Gastrocnemius medialis (tissue), 4 donors: ENCODE measurements around the gene AUTS2. TPM values are rescaled to one million over a fixed set of nuclear protein-coding genes. Genes with fewer than 3 reads are reported as not detected.

Experiments
- ATAC-seq, 2 donors: fragments of 150-250 bp; one replicate each; pipeline ENCODE4 v1.9.1; 2016
- DNase-seq, 2 donors: peaks; one replicate each; pipeline ENCODE4 v3.0.0-alpha.2; 2019
- H3K27ac ChIP-seq, 4 donors: fragments of 200-600 bp; sonication (generic); 1 replicate in 1 of 4; 2 replicates in 3 of 4; pipeline ENCODE4 v1.5.1; 2016 to 2018; ENCODE audit warnings: mild to moderate bottlenecking in 2 of 4, moderate library complexity in 1 of 4
- H3K27me3 ChIP-seq, 3 donors: fragments of 200-600 bp; sonication (generic) in 2 of 3; 1 replicate in 1 of 3; 2 replicates in 2 of 3; pipeline versions ENCODE4 v1.5.1 to v1.6.0; 2016 to 2019; ENCODE audit warnings: mild to moderate bottlenecking in 1 of 3, moderate library complexity in 1 of 3
- H3K36me3 ChIP-seq, 2 donors: fragments of 200-600 bp; sonication (generic) in 1 of 2; one replicate each; pipeline ENCODE4 v1.5.1; 2017 to 2018
- H3K4me1 ChIP-seq, 2 donors: fragments of 200-600 bp; sonication (generic) in 1 of 2; one replicate each; pipeline ENCODE4 v1.5.1; 2016 to 2017; ENCODE audit warnings: mild to moderate bottlenecking in 2 of 2
- H3K4me3 ChIP-seq, 4 donors: fragments of 200-600 bp; sonication (generic) in 3 of 4; 1 replicate in 1 of 4; 2 replicates in 3 of 4; pipeline ENCODE4 v1.5.1; 2016 to 2019; ENCODE audit warnings: mild to moderate bottlenecking in 2 of 4
- H3K9me3 ChIP-seq, 3 donors: fragments of 200-600 bp; sonication (generic) in 2 of 3; 1 replicate in 1 of 3; 2 replicates in 2 of 3; pipeline ENCODE4 v1.5.1; 2016 to 2019
- CTCF ChIP-seq, 5 experiments: fragments of 450-650 bp in 3 of 5; fragments of 200-600 bp in 2 of 5; sonication (generic) in 2 of 5; IDR thresholded peaks in 4 of 5; conservative IDR thresholded peaks in 1 of 5; 1 replicate in 4 of 5; 2 replicates in 1 of 5; pipeline ENCODE4 v1.5.1; 2016 to 2019; ENCODE audit warnings: antibody characterized with exemption in 5 of 5, mild to moderate bottlenecking in 3 of 5, moderate library complexity in 3 of 5
- POLR2A ChIP-seq, 2 donors: fragments of 450-650 bp; IDR thresholded peaks; one replicate each; pipeline ENCODE4 v1.6.1; 2017; ENCODE audit warnings: antibody characterized with exemption in 2 of 2, mild to moderate bottlenecking in 2 of 2, moderate library complexity in 2 of 2
- in situ Hi-C, 4 donors: fragments of 200-750 bp; cut with MboI; loops; one replicate each; pipeline versions ENCODE4 v1.15.0 to v1.8.0; 2017; ENCODE audit warnings: low sequenced_read_pairs in 4 of 4
- intact Hi-C: fragments of 100-400 bp; cut with DNase I; formaldehyde crosslinking; loops from one replicate; pipeline ENCODE4 v1.15.1; 2023; ENCODE audit warnings: low total_unique reads
- total RNA-seq, 4 donors: library from RNA; depleted of rRNA; stranded (reverse); fragments of >200 nt; gene quantifications; one replicate each; pipeline versions ENCODE4 v1.1.0 to v1.2.3, GENCODE V29; 2016

AUTS2 gene
- total RNA-seq, 4 donors from 2014 or later: 2.5 to 16.2 (median 8.5) TPM

DNA sequence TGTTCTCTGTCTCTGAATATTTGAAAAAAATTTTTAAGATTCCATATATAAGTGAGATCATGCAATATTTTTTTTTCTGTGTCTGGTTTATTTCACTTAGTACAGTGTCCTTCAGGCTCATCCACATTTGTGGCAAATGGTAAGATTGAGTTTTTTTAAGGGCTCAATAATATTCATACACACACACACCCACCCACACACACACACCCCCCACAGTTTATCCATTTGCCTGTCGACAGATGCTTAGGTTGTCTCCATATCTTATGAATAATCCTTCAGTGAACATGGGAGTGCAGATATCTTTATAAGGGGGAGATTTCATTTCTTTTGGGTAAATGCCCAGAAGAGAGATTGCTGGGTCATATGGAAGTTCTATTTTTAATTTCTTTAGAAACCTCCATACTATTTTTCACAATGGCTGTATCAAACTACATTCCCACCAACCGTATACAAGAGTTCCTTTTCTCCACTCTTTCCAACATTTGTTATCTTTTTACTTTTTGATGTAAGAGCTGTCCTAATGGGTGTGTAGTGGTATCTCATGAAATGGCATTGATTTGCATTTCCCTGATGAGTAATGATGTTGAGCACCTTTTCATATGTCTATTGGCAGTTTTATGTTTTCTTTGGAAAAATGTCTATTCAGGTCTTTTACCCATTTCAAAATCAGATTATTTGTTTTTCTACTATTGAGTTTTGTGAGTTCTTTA lies 35.0 kb downstream of the AUTS2 start:
- Histone ChIP-seq H3K4me1 (no peaks in the 10 kb centered on the region), H3K27ac (no peak overlapping the region), H3K36me3 (no peaks in the 10 kb centered on the region), H3K4me3 (no peak overlapping the region), H3K9me3 (no peaks in the 10 kb centered on the region), H3K27me3 (no peaks in the 10 kb centered on the region)
- in situ Hi-C loops: no loop called here
- intact Hi-C loops: no loop called here
- TF ChIP-seq POLR2A (IDR thresholded peaks at IDR 0.05): no peak
- TF ChIP-seq CTCF (IDR thresholded peaks at IDR 0.05 in 4 of 5, conservative IDR thresholded peaks at IDR 0.05 in 1 of 5): no peak
- ATAC-seq (no peak), DNase-seq (no peak)

DNA sequence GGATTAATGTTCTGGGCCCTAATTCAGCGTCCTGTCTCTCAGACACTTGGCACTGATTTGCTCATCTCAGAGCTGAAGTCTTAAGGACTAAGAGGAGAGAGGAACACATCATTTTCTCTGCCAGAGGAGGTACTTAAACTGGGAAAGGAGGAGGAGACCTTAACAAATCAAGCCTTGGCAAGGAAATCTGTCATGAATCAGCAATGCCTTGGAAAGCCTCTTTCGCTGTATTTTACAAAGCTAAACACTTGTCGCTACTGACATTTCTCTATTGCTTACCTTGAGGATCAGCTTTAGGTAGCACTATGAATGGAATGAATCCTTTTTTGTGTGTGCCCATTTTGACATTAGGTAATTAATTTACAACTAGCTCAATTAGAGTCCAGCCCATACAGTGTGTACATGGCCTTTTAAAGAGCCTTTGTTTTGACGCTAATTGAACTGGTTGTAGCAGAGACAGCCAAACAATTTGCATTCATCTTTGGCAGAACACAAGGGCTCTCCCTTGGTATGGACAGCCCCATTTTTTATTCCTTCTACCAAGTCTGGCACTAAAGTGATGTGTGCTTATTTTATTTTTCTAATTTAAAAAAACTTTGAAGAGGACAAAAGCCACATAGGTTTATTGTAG lies 37.4 kb downstream of the AUTS2 start:
- in situ Hi-C loops (no loop called here), intact Hi-C loops (no loop called here)
- TF ChIP-seq CTCF (IDR thresholded peaks at IDR 0.05 in 4 of 5, conservative IDR thresholded peaks at IDR 0.05 in 1 of 5): no peak
- no peak for TF ChIP-seq POLR2A (IDR thresholded peaks at IDR 0.05)
- Histone ChIP-seq H3K36me3 (no peaks in the 10 kb centered on the region), H3K4me1 (peaks cover 0 to 8% of the 10 kb centered on the region in 2 donors), H3K27me3 (no peaks in the 10 kb centered on the region), H3K27ac (no peak overlapping the region), H3K4me3 (no peak overlapping the region), H3K9me3 (no peaks in the 10 kb centered on the region)
- DNase-seq: no peak
- no peak for ATAC-seq

DNA sequence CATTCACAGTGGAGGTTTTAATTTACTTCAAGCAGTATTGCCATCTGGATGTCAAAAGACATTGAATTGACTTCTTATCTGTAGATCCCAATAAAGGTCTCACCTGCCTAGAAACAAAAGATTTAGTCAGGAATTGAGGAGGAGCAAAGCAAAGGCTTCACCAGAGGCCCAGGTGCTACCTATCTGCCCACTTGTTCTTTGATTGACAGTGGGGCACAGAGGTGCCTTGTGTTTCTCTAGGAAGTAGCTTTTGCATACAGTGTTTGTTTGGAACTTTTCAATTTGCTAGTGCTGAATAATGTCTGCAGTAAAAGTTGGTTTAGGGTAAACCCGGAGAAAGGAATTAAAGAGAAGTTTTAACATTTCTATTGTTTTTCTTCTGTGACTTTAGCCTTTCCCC lies 40.4 kb downstream of the AUTS2 start:
- no peak overlapping the region for H3K4me3 ChIP-seq
- DNase-seq: no peak
- no peaks in the 10 kb centered on the region for H3K36me3 ChIP-seq
- peaks cover 0 to 9% of the 10 kb centered on the region in 2 donors for H3K4me1 ChIP-seq
- H3K27me3 ChIP-seq: no peaks in the 10 kb centered on the region
- no peak for TF ChIP-seq POLR2A (IDR thresholded peaks at IDR 0.05)
- TF ChIP-seq CTCF (IDR thresholded peaks at IDR 0.05 in 4 of 5, conservative IDR thresholded peaks at IDR 0.05 in 1 of 5): no peak
- ATAC-seq: no peak
- H3K27ac ChIP-seq: no peak overlapping the region
- no peaks in the 10 kb centered on the region for H3K9me3 ChIP-seq
- in situ Hi-C loops (no loop called here), intact Hi-C loops (no loop called here)

- in situ Hi-C loops (no loop called here), intact Hi-C loops (no loop called here)
- no peak overlapping the region for H3K4me3 ChIP-seq
- H3K9me3 ChIP-seq: no peaks in the 10 kb centered on the region
- DNase-seq (no peak), ATAC-seq (no peak)
- no peak overlapping the region for H3K27ac ChIP-seq
- no peaks in the 10 kb centered on the region for H3K36me3 ChIP-seq
- peaks cover 0 to 17% of the 10 kb centered on the region in 2 donors for H3K4me1 ChIP-seq
- TF ChIP-seq POLR2A (IDR thresholded peaks at IDR 0.05): no peak
- TF ChIP-seq CTCF (IDR thresholded peaks at IDR 0.05 in 4 of 5, conservative IDR thresholded peaks at IDR 0.05 in 1 of 5): no peak
- H3K27me3 ChIP-seq: no peaks in the 10 kb centered on the region
Measured at GRCh38 chr7:69640216-69640615, 41.9 kb downstream of the AUTS2 start.
